Kidney epithelial cell (primary cell): ENCODE data around the gene PFDN1. TPM values are rescaled to one million over a fixed set of nuclear protein-coding genes. Genes with fewer than 3 reads are reported as not detected.

Experiments used
- DNase-seq: peaks from one replicate; pipeline ENCODE4 v3.0.0-alpha.2; 2010; ENCODE audit warnings: low read depth
- H3K27me3 ChIP-seq: 2 replicates; pipeline ENCODE4 v1.6.0; 2011; ENCODE audit warnings: low read length; ENCODE audit not compliant: control insufficient read depth, insufficient read depth
- H3K36me3 ChIP-seq: 2 replicates; pipeline ENCODE4 v1.5.1; 2011; ENCODE audit warnings: low read length; ENCODE audit not compliant: control insufficient read depth, insufficient read depth
- H3K4me3 ChIP-seq: 2 replicates; pipeline ENCODE4 v1.5.1; 2011; ENCODE audit warnings: low read depth, mild to moderate bottlenecking, control low read depth, low read length
- total RNA-seq: library from RNA; depleted of rRNA; stranded (reverse); fragments of >200 nt; gene quantifications from 2 replicates; pipeline ENCODE4 v1.2.3, GENCODE V29; 2015
- TF ChIP-seq, protein P1 (sequence below): IDR thresholded peaks from 2 replicates; pipeline ENCODE4 v1.5.1; 2011; ENCODE audit warnings: mild to moderate bottlenecking, moderate library complexity, low read length, control low read depth, inconsistent platforms; ENCODE audit not compliant: insufficient read depth, poor library complexity, severe bottlenecking

PFDN1 gene
- total RNA-seq, 1 donor from 2014 or later = 124 TPM

DNA sequence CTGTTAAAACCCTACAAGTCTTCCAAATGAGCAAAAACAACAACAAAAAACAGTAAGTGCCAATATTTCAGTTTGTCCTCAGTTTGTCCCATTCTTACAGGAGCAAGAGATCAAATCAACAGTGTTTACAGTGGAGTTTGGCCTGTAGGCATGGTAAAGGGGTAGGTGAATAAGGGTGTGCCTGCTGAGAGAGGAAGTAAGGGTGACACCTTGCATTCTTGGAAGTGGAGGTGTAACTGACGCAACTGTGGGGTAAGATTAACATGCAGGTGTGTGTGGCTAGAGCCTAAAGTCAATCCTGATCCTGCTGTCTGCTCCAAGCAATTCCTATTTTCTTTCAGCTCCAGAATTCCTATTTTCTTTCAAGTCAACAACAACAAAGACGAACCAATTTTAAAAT lies 43.4 kb downstream of the PFDN1 start:
- no peaks in the 10 kb centered on the region for H3K27me3 ChIP-seq
- DNase-seq = no peak
- no peaks in the 10 kb centered on the region for H3K36me3 ChIP-seq
- H3K4me3 ChIP-seq = no peak overlapping the region
- TF ChIP-seq, protein P1, sequence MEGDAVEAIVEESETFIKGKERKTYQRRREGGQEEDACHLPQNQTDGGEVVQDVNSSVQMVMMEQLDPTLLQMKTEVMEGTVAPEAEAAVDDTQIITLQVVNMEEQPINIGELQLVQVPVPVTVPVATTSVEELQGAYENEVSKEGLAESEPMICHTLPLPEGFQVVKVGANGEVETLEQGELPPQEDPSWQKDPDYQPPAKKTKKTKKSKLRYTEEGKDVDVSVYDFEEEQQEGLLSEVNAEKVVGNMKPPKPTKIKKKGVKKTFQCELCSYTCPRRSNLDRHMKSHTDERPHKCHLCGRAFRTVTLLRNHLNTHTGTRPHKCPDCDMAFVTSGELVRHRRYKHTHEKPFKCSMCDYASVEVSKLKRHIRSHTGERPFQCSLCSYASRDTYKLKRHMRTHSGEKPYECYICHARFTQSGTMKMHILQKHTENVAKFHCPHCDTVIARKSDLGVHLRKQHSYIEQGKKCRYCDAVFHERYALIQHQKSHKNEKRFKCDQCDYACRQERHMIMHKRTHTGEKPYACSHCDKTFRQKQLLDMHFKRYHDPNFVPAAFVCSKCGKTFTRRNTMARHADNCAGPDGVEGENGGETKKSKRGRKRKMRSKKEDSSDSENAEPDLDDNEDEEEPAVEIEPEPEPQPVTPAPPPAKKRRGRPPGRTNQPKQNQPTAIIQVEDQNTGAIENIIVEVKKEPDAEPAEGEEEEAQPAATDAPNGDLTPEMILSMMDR = no peak

DNA sequence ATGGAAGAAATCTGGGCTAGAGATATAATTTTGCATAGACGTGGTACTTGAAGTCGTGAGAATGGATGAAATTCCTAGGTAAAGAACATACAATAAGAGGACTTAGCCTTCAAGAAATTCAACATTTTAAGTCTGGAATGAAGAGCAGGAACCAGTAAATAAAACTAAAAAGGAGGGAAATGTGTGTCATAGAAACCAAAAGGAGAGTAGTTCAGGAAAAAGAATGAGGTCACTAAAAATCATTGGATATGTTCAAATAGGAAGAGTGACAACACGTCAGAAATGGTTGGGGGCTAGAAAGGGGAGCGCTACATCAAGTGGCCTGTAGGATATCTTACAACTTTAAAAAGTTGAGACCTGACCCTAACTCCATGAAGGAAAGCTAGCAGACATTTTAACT lies 44.0 kb downstream of the PFDN1 start:
- DNase-seq = no peak
- TF ChIP-seq, protein P1 = no peak
- Histone ChIP-seq H3K4me3 (no peak overlapping the region), H3K27me3 (no peaks in the 10 kb centered on the region), H3K36me3 (no peaks in the 10 kb centered on the region)

DNA sequence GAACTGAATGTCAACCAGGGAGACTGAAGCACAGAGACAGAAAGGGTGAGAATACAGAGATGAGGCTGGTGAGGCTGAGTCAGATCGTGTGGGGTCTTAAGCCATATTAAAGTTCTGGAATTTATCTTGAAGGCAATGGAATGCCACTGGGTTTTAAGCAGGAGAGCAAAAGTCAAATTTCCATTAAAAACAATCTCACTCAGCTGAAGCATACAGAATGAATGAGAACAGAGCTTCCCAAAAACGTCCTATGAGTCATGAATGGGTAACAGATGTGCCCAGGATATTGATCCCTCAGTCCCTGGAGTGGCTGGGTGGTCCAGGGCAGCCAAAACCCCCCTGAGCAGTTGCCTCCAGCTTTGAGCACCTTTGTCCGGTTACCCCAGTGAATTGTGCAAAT lies 44.9 kb downstream of the PFDN1 start:
- DNase-seq = no peak
- Histone ChIP-seq H3K27me3 (no peaks in the 10 kb centered on the region), H3K36me3 (no peaks in the 10 kb centered on the region), H3K4me3 (no peak overlapping the region)
- TF ChIP-seq, protein P1 = no peak

DNA sequence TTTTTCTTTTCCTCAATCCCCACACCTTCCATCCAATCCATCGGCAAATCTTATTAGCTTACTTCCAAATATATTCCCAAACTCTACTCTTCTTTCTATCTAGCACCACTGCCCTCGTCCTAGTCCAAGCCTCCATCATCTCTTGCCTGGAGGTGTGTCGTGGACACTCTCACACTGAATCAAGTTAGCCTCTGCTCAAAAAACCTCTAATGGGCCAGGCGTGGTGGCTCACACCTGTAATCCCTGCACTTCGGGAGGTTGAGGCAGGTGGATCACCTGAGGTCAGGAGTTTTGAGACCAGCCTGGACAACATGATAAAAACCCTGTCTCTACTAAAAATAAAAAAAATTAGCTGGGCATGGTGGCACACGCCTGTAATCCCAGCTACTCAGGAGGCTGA lies 46.2 kb downstream of the PFDN1 start:
- H3K36me3 ChIP-seq = peaks cover 1% of the 10 kb centered on the region
- TF ChIP-seq, protein P1 = no peak

DNA sequence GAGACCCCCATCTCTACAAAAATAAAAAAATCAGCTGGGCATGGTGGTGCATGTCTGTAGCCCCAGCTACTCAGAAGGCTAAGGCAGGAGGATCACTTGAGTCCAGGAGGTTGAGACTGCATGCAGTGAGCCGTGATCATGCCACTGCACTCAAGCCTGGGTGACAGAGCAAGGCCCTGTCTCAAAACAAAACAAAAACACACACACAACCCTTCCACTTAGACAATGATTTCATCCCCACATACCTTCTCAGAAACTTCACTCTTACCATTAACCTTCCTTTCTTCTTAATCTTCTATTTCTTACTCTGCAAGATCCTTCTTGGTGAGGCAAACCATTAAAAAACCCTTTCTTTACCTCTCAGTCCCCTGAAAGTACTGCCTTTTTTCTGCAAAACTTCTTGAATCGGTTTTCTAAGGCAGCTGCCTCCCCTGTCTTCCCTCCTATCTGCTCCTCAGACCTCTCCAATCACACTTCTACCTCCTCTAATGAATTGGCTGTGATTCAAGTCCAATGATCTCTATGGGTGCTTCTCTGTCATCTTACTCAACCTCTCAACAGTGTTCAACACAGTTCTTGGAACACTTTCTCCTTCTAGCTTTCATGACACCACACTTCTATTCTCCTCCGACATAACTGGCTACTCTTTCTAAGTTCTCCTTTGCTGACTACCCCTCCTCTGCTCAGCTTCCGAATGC lies 47.3 kb downstream of the PFDN1 start:
- TF ChIP-seq, protein P1 = no peak

More for the DNA sequence above, 46.2 kb downstream of the PFDN1 start:
- Histone ChIP-seq H3K4me3 (no peak overlapping the region), H3K27me3 (no peaks in the 10 kb centered on the region)
- DNase-seq = no peak

DNA sequence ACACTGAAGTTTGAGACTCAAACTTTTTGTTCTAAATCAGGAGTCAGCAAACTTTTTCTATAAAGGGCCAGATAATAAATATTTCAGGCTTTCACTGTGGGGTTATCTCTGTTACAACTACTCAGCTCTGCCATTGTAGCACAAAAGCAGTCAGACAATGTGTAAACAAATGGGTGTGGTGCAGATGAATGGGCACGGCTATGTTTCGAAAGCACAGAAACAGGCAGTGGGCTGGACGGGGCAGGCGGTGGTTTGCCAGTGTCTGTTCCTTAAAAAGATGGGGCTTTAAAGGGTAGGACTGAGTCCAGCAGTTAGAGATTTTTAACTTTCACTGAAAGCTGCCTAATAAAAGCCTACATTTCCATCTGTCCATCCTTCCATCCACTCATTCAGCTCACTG lies 48.9 kb downstream of the PFDN1 start:
- Histone ChIP-seq H3K27me3 (no peaks in the 10 kb centered on the region), H3K4me3 (no peak overlapping the region), H3K36me3 (peaks cover 2% of the 10 kb centered on the region)
- TF ChIP-seq, protein P1 = no peak
- no peak for DNase-seq

More for the DNA sequence above, 47.3 kb downstream of the PFDN1 start:
- no peak for DNase-seq
- Histone ChIP-seq H3K36me3 (peaks cover 2% of the 10 kb centered on the region), H3K27me3 (no peaks in the 10 kb centered on the region), H3K4me3 (no peak overlapping the region)
